GM18951 (cell line): ENCODE data around the gene HGF.
"Not testable (repeated sequence)": the region's sequence is repeated elsewhere in the genome, so short reads cannot be mapped to it uniquely, and the experiment has no call there.

Source experiments
- POLR2A ChIP-seq: IDR thresholded peaks from 4 replicates; pipeline ENCODE4 v1.6.1; 2011; ENCODE audit warnings: mild to moderate bottlenecking; ENCODE audit not compliant: insufficient read length, insufficient read depth; ENCODE audit errors: extremely low read depth
- in situ Hi-C: fragments of 300-500 bp; cut with MboI; formaldehyde crosslinking; loops from one replicate; pipeline ENCODE4 v1.12.0; 2022; ENCODE audit warnings: low sequenced_read_pairs, mixed read lengths, inconsistent platforms; ENCODE audit not compliant: unreplicated experiment

The HGF gene

DNA sequence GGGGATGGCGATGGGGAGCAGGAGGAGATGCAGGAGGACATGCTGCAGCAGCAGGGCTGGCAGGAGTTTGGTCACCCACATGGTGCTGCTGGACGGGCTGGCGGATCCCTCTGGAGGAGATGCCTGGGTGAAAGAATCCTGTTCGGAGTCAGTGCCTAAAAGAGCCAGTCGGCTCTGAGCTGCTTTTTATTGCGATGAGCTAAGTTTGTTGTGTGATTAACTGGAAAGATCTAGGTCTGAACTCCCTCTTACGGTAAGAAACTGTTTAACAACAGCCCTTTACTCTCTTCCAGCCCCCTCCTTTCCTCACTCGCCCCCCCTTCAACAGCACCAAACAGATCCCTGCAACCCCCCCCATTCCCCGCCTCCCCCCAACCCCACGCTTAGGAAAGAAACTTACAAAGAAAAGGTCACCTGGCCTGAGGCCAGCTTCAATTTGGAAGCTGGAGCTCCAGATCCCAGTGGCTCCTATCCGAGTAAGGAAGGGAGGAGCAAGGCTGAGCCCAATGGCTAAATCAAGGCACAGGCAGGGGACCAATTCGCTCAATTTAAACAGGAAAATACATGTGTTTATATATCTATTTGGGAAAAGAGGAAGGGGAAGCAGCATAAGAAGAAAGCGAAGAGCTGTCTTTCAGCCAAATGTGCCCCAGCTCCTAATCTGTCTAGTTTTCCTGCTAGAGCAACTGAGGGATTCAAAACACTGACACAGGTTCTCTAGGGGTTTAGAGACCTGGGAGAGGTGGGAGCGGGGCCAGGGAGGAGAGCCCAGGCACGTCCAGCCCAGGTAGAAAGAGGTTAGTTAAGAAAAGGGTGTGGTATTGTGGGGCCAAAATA lies at the start of gene HGF:
TSS of gene HGF (minus strand) at position 157 of the 837 bp plus-strand sequence. CDS start at position 81, 76 bp downstream.
- in situ Hi-C loops = no loop called here
- no peak for TF ChIP-seq POLR2A

- in situ Hi-C loops = no loop called here
- no peak for TF ChIP-seq POLR2A
Measured at GRCh38 chr7:81816312-81816711, 46.5 kb upstream of the HGF start.

DNA sequence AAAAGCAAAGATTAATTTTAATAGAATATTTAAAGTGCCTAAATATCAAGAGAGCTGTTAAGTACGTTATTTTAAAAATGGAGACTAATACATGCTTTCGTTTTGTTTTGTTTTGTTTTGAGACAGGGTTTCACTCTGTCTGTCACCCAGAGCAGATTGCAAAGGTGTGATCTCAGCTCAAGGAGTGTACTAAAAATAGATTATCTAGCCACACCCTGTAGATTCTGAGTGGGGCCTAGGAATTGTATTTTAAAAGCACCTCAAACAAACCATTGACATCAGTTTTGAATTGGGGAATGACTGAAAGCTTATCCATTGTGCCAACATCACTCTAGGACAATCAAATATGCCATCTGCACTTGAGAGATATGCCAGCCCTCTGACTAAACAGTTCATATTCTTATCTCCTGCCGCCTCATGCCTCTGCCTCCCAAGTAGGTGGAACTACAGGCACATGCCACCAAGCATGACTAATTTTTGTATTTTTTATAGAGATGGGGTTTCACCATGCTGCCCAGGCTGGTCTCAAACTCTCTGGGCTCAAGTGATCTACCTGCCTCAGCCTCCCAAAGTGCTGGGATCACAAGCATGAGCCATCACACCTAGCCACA lies 43.1 kb upstream of the HGF start:
- in situ Hi-C loops = not testable (repeated sequence)

- in situ Hi-C loops = no loop called here
- TF ChIP-seq POLR2A = no peak
Measured at GRCh38 chr7:81811956-81812865, 42.4 kb upstream of the HGF start.

DNA sequence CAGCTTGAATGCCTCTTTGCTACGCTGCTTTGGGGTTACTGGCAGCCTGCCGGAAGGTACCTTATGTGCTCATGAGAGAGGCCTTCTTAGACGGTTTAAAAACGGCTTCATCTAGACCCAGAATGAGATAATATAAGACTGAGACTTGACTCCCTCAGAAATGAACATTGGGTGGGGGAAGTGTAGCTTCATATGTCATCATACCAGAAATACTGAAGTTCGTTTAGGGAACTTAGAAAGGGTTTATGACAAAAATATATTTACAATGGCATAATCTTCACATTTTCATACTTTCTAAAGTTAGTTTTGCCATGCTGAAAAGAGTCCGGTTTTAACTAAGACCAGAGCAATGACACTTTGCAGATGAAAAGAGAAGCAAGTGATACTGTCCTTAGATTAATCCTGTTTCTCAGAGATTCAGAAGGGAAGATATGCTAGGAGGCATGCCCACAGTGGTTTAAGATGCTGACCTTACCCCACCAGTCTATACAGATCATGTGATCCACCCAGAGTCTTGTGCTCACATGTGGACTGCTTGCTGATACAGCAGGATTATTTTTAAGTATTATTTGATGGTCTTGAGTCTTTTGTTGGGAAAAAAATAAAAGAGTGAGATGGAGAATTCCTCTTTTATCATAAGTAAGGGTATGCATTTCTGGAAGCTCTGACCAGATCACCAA lies 40.8 kb upstream of the HGF start:
- no peak for TF ChIP-seq POLR2A
- in situ Hi-C loops = no loop called here

DNA sequence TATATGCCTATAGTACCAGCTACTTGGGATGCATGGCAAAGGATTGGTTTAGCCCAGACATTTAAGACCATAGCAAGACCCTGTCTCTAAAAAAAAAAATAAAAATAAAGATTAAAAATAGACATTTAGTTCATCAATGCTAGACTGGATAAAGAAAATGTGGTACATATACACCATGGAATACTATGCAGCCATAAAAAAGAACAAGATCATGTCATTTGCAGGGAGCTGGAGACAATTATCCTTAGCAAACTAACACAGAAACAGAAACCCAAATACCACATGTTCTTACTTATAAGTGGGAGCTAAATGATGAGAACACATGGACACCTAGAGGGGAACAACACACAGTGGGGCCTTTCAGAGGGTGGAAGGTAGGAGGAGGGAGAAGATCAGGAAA lies 38.5 kb upstream of the HGF start:
- in situ Hi-C loops = not testable (repeated sequence)

GRCh38 chr7:81803267-81803666 lies 33.4 kb upstream of the HGF start:
- in situ Hi-C loops = no loop called here
- no peak for TF ChIP-seq POLR2A

- in situ Hi-C loops = no loop called here
Measured at GRCh38 chr7:81802251-81802650, 32.4 kb upstream of the HGF start.

GRCh38 chr7:81801532-81801931 lies 31.7 kb upstream of the HGF start:
- in situ Hi-C loops = no loop called here
- TF ChIP-seq POLR2A = no peak

More at GRCh38 chr7:81802251-81802650, 32.4 kb upstream of the HGF start:
- no peak for TF ChIP-seq POLR2A

DNA sequence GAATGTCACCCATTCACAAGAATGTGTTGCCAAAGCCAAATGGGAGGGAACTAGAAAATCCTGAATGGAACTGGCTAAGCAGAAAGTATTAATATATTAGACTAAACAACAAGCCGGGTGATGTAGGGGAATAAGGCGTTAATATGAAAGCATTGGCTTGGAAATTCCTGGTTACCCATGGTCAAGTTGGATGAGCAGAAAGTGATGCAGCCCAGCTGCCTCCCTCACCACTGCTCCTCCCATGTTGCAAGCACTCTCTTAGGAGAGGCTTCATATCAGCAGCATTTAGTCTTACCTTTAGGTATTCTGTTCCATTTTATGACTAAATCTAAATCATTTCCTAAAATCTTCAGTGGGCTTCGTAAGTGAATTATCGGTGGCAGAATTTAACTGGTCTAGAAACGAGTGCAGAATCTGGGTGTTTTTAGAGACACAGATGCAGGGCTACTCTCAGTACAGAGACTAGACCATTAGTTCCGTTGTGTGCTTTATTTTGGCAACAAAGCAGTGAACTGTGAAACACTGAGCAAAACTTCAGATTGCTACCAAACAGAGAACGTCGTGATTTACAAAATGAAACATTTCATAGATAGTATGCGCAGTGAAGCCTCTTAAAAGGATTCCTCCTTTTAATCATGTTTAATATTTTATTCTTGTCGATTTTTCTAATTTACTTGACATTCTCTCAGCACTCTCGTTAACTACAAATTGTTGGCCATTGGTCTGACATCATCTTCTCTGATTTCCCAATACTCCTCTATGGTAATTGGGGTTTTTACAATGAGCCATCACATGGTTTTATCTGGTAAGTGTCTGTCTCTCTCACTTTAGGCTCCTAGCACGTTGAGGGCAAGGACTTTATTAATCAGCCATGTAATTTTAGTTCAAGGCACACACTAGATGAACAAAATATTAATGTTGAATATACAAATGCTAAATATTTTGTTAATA lies 22.0 kb upstream of the HGF start:
- no peak for TF ChIP-seq POLR2A
- in situ Hi-C loops = no loop called here

DNA sequence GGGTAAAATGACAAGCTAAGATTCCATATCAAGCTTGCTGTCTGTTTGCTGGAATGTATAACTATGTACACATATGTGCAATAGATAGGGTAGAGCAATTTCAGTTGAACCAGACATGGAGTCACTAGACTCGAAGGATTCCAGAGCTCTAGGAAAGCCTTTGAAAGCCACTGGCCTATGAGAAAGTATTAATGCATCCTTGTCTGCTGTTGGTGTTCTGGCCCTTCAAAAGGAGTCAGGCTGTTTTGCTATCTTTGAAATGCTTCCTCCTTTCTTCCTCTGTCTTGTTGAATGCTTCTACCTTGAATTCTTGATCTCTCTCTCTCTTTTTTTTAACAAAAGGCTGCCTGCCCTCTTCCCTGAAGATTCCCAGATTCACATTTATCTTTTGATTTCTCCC lies 20.8 kb upstream of the HGF start:
- in situ Hi-C loops = no loop called here
- no peak for TF ChIP-seq POLR2A

DNA sequence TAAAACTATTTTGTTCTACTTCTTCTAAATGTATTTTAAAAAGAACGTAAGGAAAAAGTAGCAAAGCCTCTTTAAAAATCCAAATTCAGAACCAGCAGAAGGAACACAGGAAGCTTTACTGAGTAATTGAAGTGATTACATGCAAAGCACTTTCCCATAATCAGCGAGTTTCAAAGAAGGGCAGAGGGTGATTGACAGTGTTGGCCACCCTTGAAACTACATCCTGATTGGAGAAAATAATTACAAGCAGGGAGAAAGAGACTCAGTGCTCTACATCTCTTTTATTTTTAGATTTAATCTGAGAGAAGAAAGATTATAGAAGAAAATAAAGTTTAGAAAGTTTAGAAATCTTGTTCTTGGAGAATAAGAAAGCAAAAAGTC lies 20.3 kb upstream of the HGF start:
- TF ChIP-seq POLR2A = no peak
- in situ Hi-C loops = no loop called here
